Natural killer cell (primary cell): ENCODE results near the gene MRAS. TPM values are rescaled to one million over a fixed set of nuclear protein-coding genes. Genes with fewer than 3 reads are reported as not detected.
A peak's percentile ranks its signal among the peaks of the same experiment; 100 is the strongest.

Source experiments
- ATAC-seq, 3 donors: fragments of 150-1000 bp in 2 of 3; fragments of 200-7000 bp in 1 of 3; cut with Tn5 transposase; 1 replicate in 1 of 3; 2 replicates in 2 of 3; pipeline ENCODE4 v1.10.0; 2021; ENCODE audit warnings: mild to moderate bottlenecking in 2 of 3, moderate library complexity in 2 of 3
- DNase-seq, 2 donors: peaks; one replicate each; pipeline versions ENCODE4 v3.0.0 to v3.0.0-alpha.2; 2013 to 2021; ENCODE audit warnings: mixed read lengths in 1 of 2
- H3K27ac ChIP-seq: one replicate; pipeline ENCODE4 v1.5.1; 2013; ENCODE audit warnings: mild to moderate bottlenecking, low read length
- H3K27me3 ChIP-seq: one replicate; pipeline ENCODE4 v1.6.1; 2013; ENCODE audit warnings: low read length; ENCODE audit not compliant: control insufficient read depth, insufficient read depth
- H3K36me3 ChIP-seq: one replicate; pipeline ENCODE4 v1.6.1; 2013; ENCODE audit warnings: low read length; ENCODE audit not compliant: control insufficient read depth, insufficient read depth
- H3K4me1 ChIP-seq: one replicate; pipeline ENCODE4 v1.6.1; 2013; ENCODE audit warnings: low read length; ENCODE audit not compliant: control insufficient read depth, insufficient read depth
- H3K4me3 ChIP-seq: one replicate; pipeline ENCODE4 v1.5.1; 2013; ENCODE audit warnings: low read length
- H3K9me3 ChIP-seq: one replicate; pipeline ENCODE4 v1.6.1; 2013; ENCODE audit warnings: low read length; ENCODE audit not compliant: control insufficient read depth, insufficient read depth
- H3K27ac Mint-ChIP-seq, 2 donors: one replicate each; pipeline ENCODE4 v1.8.0; 2022; ENCODE audit warnings: mild to moderate bottlenecking in 2 of 2, mixed read lengths in 2 of 2, moderate library complexity in 1 of 2
- H3K27me3 Mint-ChIP-seq, 2 donors: one replicate each; pipeline ENCODE4 v1.8.0; 2022; ENCODE audit warnings: low read depth in 2 of 2, mixed read lengths in 2 of 2
- H3K36me3 Mint-ChIP-seq: one replicate; pipeline ENCODE4 v1.8.0; 2022; ENCODE audit warnings: mixed read lengths
- H3K4me1 Mint-ChIP-seq, 2 donors: one replicate each; pipeline ENCODE4 v1.8.0; 2022; ENCODE audit warnings: mixed read lengths in 2 of 2
- H3K4me3 Mint-ChIP-seq: one replicate; pipeline ENCODE4 v1.8.0; 2022; ENCODE audit warnings: mild to moderate bottlenecking, moderate library complexity, mixed read lengths
- H3K9me3 Mint-ChIP-seq, 2 donors: one replicate each; pipeline ENCODE4 v1.8.0; 2022; ENCODE audit warnings: mixed read lengths in 2 of 2
- CTCF ChIP-seq: fragments of 200-600 bp; IDR thresholded peaks from one replicate; pipeline ENCODE4 v1.8.0; 2022; ENCODE audit warnings: antibody characterized with exemption
- WGBS: methylation state at CpG from one replicate; pipeline ENCODE4 v1.1.7; 2013; ENCODE audit warnings: missing lambda C conversion rate; ENCODE audit not compliant: insufficient coverage; 5-methylcytosine and 5-hydroxymethylcytosine counted together
- intact Hi-C: fragments of 100-400 bp; cut with micrococcal nuclease; formaldehyde crosslinking; loops from one replicate; pipeline ENCODE4 v1.14.2; 2022
- total RNA-seq, 4 donors: library from RNA; stranded (reverse); fragments of 120-200 nt in 1 of 4; gene quantifications; one replicate each; pipeline versions ENCODE4 v1.2.3 to v1.2.4, GENCODE V29; 2013 to 2022

MRAS gene
- total RNA-seq, 3 donors from 2014 or later (not counting 1 experiment from before 2014, with no cell fraction given), result 1.2 to 4.9 (median 2.4) TPM

GRCh38 chr3:138348754-138349739 lies 668 bp downstream of the MRAS start:
- peaks cover 22 to 27% of the 10 kb centered on the region in 2 donors for H3K27me3 Mint-ChIP-seq

GRCh38 chr3:138349926-138350665 lies 1.7 kb downstream of the MRAS start:
- no peaks in the 10 kb centered on the region for H3K36me3 ChIP-seq
- Mint-ChIP-seq H3K27ac (no peak overlapping the region), H3K4me3 (no peak overlapping the region), H3K36me3 (no peaks in the 10 kb centered on the region), H3K9me3 (no peaks in the 10 kb centered on the region), H3K4me1 (peaks cover 12% of the 10 kb centered on the region in 2 donors), H3K27me3 (peaks cover 22 to 27% of the 10 kb centered on the region in 2 donors)
- H3K27me3 ChIP-seq, result peaks cover 10% of the 10 kb centered on the region
- ATAC-seq (no peak), DNase-seq (no peak)
- H3K27ac ChIP-seq, result no peak overlapping the region
- intact Hi-C loops, result no loop called here
- WGBS, result 53% methylated on average over 13 of the region's 15 CpGs
- H3K4me3 ChIP-seq, result no peak overlapping the region
- peaks cover 11% of the 10 kb centered on the region for H3K4me1 ChIP-seq
- H3K9me3 ChIP-seq, result no peaks in the 10 kb centered on the region
- TF ChIP-seq CTCF, result no peak

More at GRCh38 chr3:138348754-138349739, 668 bp downstream of the MRAS start:
- no peak overlapping the region for H3K27ac ChIP-seq
- H3K4me3 ChIP-seq, result no peak overlapping the region
- ATAC-seq, result no peak
- DNase-seq, result peak in 1 of 2 donors; percentile 5
- no peak overlapping the region for H3K27ac Mint-ChIP-seq
- WGBS, result 15% methylated on average over 48 of the region's 58 CpGs
- no peak for TF ChIP-seq CTCF
- H3K27me3 ChIP-seq, result peaks cover 10% of the 10 kb centered on the region
- H3K4me1 ChIP-seq, result peaks cover 11% of the 10 kb centered on the region
- no peaks in the 10 kb centered on the region for H3K36me3 Mint-ChIP-seq
- H3K4me1 Mint-ChIP-seq, result peaks cover 12% of the 10 kb centered on the region in 2 donors
- H3K9me3 ChIP-seq, result no peaks in the 10 kb centered on the region
- intact Hi-C loops, result no loop called here
- no peaks in the 10 kb centered on the region for H3K36me3 ChIP-seq
- no peaks in the 10 kb centered on the region for H3K9me3 Mint-ChIP-seq
- peak overlapping the region; percentile 28 for H3K4me3 Mint-ChIP-seq

- no peak for TF ChIP-seq CTCF
- H3K27me3 Mint-ChIP-seq, result peaks cover 20 to 22% of the 10 kb centered on the region in 2 donors
- no peak overlapping the region for H3K4me3 Mint-ChIP-seq
- Histone ChIP-seq H3K4me1 (peaks cover 11% of the 10 kb centered on the region), H3K27me3 (peaks cover 10% of the 10 kb centered on the region), H3K27ac (no peak overlapping the region), H3K4me3 (no peak overlapping the region), H3K36me3 (no peaks in the 10 kb centered on the region), H3K9me3 (no peaks in the 10 kb centered on the region)
- H3K9me3 Mint-ChIP-seq, result no peaks in the 10 kb centered on the region
- H3K4me1 Mint-ChIP-seq, result peaks cover 12% of the 10 kb centered on the region in 2 donors
- H3K36me3 Mint-ChIP-seq, result no peaks in the 10 kb centered on the region
- ATAC-seq (no peak), DNase-seq (no peak)
- H3K27ac Mint-ChIP-seq, result no peak overlapping the region
- intact Hi-C loops, result no loop called here
Observed at GRCh38 chr3:138351151-138351550, 2.8 kb downstream of the MRAS start.
